Hepatic stellate cell (primary cell): ENCODE results near the gene APC2.
A peak's percentile ranks its signal among the peaks of the same experiment; 100 is the strongest.
"Not testable (repeated sequence)": the region's sequence is repeated elsewhere in the genome, so short reads cannot be mapped to it uniquely, and the experiment has no call there.

Experiments
- DNase-seq: peaks from one replicate; pipeline ENCODE4 v3.0.0; 2011; ENCODE audit warnings: low spot score

The APC2 gene

DNA sequence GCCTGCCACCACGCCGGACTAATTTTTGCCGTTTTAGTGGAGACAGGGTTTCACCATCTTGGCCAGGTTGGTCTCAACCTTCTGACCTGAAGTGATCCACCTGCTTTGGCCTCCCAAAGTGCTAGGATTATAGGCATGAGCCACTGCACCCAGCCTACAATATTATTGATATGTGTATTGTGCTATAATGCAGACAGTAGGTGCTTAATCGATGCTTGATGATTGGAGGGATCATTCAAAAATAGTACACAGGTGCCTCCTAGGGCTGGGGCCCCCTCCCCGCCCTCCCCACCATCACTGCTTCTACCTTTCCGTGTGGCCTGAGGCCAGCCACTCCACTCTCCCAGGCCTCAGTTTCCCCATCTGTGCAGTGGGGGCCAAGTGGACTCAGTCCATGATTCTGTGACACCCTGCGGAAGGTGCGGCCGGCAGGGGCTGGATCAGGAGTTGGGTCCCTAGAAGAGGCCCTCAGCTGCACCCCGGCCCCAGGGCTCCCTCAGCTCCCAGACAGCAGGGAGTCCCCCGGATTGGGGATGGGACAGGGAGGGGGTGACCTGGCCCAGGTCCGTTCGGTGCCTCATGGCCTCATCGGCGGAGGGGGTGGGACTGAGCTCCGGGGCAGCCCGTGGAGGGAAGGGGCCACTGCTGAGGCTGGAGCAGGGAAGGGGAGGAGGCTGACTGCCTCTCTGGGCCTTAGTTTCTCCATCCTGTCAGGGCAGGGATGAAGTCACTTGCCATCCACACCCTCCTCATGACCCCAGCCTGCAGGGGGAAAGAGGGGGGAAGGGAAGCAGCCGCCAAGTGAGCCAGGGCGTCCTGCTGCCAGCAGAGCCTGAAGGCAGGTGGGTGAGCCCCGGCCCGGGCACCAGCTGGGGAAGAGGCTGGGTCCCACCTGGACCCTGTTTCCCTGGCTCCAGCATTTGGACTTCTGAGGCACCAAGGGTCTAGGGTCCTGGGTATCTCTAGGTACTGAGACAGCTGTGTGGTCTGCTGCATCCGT, 61.7 kb downstream of the APC2 start:
- no peak for DNase-seq

DNA sequence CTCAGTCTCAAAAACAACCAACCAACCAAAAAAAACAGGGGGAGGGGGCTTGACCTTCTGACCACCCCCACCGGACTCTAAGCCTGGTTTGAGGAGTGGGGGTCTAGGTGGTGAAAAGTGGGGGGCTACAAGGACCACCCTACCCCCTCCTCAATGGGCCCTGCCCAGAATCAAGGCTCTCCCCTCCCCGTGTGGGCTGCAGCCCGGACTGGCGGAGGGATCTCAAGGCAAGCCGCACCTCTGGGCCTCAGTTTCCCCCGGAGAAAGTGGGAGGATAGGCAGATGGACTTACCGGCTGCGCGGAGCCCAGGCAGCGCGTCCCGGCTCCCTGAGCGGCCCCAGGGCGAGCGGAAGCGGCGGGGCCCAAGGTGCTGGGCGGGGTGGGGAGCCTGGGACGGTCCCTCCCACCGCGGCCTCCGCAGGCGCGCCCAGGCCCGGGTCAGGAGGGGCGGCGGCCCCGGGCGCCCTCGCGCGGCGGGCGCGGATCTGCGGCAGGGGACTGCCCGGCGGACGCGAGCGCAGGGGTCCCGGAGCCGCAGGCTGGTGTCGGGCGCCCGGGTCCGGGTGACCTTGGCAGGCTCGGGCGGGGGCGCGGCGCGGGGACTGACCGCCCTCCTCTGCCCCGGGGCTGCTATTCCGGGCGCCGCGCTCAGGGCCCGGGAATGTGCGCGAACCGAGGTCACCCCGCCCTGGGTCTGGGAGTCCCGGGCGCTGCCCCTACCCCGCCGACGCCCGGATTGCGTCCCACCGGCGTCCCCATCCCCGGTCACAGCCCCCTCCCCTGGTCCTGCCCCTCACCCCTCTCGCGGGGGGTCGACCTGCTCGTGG, 63.0 kb downstream of the APC2 start, which contains the start of gene ADAMTSL5:
Gene ADAMTSL5, minus strand, starts transcription at position 349 of the 828 bp plus-strand sequence. CDS start 2,076 bp downstream, outside the sequence.
- peak; percentile 73 for DNase-seq

DNA sequence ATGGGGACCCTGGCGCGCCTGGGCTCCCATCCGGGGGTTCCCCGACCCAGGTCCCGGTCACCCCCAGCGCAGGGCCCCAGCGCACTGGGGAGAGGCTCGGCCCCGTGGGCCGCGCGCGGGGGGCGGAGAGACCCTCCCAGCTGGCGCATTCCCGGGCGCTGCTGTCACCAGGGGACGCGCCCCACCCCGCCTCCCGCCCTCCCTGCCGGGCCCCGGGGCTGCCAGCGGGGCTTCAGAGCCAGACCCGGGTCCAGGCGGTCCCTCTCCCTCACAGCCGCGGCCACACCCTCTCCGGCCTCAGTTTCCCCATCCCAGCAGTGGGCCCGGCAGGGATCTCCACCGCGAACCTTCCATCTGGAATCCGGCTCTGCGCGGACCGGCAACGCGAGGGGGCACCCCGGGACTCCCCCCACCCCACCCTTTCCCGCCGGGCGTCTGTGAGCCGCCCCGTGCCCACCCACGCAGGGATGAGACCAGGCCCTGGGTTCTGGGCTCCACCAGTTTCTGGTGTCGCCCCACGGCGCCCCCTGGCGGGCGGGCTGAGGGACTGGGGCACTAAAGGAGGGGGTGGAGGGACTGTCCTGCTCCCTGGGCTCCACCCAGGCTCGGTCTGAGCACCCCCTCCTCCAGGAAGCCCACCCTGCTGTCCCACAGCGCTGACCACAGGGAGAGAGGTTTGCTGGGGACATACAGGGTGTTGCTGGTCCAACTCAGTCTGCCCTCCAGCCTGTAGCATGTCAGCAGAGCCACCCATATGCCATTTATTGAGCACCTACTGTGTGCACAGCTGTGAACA, 63.8 kb downstream of the APC2 start:
- peak; percentile 73 for DNase-seq

DNA sequence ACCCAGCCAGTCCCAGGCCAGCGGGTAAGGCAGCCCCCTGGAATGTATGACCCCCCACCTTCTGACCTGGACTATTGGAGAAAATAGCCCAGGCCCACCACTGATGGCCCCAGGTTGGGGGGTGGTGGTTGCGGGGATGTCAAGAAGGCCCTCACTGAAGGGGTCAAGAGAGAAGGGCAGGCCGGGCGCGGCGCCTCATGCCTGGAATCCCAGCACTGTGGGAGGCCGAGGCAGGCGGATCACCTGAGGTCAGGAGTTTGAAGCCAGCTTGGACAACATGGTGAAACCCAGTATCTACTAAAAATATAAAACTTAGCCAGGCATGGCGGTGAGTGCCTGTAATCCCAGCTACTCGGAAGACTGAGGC, 64.4 kb downstream of the APC2 start:
- no peak for DNase-seq

DNA sequence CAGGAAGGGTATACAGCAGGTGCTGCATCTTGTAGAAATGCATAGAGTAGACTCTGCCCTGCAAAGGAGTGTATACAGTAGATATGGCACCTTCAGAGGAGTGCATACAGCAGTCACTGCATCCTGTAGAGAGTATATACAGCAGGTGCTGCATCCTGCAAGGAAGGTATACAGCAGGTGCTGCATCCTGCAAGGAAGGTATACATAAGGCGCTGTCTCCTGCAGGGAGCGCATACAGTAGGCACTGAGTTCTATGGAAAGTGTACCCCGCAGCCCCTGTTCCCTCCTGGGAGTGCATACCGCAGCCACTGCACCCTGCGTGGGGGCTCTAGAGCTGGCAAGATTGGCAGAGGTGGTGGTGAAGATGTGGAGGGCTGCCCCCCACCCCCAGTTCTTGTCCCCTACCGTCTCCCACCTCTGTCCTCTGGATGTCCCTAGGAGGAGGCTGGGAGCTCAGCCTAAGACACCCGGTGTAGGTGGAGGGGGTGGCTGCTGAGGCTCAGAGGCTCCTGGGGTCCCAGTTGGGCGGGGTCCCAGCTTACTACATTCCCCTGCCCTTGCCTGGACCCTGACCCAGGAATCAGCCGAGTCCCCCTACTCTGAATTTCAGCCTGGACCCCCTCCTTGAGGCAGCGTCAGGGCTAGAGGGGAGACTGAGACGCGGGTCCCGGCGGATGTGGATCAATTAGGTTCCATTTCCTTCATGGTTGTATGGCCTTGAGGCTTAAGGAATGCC, 65.2 kb downstream of the APC2 start:
- DNase-seq: no peak

DNA sequence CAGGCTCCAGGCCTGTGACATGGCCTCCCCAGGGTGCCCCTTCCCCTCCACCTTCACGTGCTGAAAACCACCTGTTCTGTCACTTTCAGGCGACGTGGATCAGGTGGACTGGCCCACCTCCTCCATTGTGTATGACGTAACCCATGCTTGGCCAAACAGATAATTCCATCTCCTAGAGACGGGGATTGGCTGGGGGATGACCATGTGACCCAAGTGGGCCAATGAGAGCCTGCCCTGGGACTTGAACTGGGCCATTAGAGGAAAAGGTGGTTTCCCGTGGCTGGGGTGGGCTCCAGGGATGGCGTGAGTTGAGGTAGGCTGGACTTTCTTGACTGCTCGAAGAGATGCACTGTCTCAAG, 66.5 kb downstream of the APC2 start:
- no peak for DNase-seq

DNA sequence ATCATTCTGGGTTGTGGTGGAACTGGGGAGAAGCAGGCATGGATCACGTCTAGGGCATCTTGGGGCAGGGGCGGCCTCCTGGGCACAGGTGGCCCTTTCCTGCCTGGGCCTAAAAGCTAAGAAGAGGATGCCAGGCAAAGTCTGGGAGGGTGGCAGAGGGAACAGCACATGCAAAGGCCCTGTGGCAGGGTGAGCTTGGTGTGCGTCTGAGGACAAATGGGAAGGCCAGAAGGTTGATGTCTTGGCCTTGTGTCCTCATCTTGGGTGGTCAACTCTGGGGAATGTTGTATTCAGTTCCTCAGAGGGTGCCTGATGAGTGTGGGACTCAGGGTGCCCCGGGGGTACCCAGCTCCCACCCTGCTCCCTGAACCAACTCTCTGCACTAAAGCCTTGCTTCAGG, 68.5 kb downstream of the APC2 start:
- no peak for DNase-seq

DNA sequence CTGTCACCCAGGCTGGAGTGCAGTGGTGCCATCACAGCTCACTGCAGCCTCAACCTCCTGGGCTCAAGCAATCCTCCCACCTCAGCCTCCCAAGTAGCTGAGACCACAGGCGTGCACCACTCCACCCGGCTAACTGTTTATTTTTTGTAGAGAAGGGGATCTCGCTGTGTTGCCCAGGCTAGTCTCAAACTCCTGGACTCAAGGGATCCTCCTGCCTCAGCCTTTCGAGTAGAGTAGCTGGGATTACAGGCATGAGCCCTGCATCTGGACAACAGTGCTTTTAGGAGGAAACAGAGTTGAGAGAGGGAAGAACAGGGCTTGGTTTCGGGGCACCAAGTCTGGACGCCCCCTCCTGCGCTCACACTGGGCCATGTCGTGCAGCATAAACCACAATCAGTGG, 69.9 kb downstream of the APC2 start:
- not testable (repeated sequence) for DNase-seq

DNA sequence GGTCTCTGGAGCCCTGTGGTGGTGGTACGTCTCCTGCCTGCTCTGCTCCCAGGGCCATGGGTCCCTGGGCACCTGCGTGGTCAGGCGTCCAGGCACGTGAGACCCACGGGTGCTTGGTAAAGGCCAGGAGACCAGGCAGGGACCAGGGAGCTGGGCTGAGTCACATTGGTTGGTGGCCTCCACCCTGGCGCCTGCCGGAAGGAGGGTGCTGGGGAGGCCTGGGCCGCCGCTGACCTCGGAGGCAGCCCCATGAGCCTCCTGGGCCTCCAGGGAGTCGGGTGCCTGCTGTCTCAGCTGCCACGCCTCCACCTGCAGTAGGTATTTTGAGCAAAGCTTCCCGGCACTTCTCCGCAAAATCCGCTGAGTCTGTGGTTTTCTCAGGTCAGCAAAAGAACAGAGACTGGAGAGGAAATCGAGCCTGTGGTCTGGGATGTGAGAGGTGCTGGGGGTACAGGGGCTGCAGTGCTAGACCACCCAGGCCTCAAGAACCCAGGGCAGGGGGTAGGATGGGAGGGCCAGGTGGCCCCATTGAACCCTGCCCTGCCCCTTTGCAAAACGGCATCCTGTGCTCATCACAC, 70.4 kb downstream of the APC2 start:
- no peak for DNase-seq

DNA sequence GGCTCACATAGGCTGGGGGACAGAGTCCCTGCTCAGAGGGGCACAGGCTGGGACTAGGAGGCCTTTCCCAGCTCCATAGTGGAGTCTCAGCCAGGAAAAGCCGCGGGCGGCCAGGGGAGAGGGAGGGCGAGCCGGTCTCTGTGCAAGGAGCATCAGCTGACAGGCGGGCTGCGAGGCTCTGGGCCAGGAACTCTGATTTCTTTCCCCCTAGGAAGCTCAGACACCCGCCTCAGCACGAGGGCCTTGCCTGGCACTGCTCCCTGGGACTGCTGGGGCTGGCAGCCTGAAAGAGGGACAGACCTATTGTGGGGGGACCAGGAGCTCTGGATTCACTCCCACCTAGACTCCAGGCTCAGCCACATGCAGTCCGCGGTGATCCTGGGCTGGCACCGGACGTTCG, 71.7 kb downstream of the APC2 start:
- DNase-seq: no peak

DNA sequence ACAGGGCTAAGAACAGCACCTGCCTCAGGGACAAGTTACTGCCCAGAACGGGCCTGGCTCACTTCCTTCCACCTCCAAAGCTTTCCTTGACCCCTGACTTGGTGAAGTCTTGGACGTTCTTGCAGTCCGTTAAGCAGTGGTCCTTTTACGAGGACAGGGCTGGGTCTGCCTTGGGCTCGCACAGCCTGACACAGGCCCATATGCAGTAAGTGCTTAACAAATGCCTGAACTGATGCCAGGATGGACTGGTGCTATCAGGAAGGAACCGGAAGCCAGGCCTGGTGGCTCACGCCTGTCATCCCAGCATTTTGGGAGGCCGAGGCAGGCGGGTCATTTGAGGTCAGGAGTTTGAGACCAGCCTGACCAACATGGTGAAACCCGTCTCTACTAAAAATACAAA, 72.1 kb downstream of the APC2 start:
- no peak for DNase-seq

DNA sequence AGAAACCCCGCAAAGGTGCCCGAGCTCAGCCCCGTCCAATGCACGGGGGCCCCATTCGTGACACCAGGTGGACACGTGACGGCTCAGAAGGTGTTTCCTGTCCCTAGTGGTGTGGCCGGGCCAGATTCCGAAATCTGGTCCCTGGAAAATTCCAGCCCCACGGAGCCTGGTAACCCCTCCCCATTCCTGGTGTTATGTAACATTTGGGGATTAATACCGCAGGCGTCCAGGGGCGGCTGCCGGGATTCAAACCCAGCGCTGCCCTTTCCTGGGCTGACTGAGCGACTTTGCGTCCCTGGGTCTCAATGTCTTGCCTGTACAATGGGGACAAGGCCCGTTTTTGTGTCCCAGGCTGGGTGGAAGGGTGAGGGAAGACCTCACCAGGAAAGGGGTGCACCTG, 72.9 kb downstream of the APC2 start:
- no peak for DNase-seq
